ENCODE data around the gene CD226. TPM values are rescaled to one million over a fixed set of nuclear protein-coding genes. Genes with fewer than 3 reads are reported as not detected.
"Not testable (repeated sequence)": the region's sequence is repeated elsewhere in the genome, so short reads cannot be mapped to it uniquely, and the experiment has no call there.

The CD226 gene
- total and polyA plus RNA-seq, 4 donors = 1.2 to 2.2 (median 1.6) TPM

DNA sequence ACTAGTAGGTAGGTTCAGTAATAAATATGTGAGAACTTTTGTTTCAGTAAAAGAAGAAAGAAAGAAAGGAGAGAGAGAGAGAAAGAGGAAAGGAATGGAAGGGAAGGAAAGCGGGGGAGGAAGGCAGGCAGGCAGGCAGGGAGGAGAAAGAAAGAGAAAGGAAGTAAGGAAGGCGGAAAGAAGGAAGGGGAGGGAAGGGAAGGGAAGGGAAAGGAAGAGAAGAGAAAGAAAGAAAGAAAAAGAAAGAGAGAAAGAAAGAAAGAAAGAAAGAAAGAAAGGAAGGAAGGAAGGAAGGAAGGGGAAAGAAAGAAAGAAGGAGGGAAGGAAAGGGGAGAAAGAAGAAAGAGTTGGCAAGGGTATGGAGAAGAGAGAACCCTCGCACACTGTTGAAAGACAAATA lies 67.6 kb downstream of the CD226 start:
- no peak for DNase-seq (ENCODE audit: low read depth in 4 of 6, low spot score in 6 of 6)
- Histone ChIP-seq H3K4me3 (ENCODE audit: low read depth, low read length) (no peak overlapping the region), H3K27me3 (ENCODE audit: control insufficient read depth, insufficient read depth, low read length) (no peaks in the 10 kb centered on the region), H3K27ac (ENCODE audit: low read depth, low read length) (no peak overlapping the region), H3K4me1 (ENCODE audit: control insufficient read depth, insufficient read depth, low read length) (no peaks in the 10 kb centered on the region), H3K36me3 (ENCODE audit: control insufficient read depth, insufficient read depth, low read length) (no peaks in the 10 kb centered on the region), H3K9me3 (ENCODE audit: control insufficient read depth, insufficient read depth, low read length) (no peaks in the 10 kb centered on the region)
- WGBS (ENCODE audit: insufficient coverage) = 94% methylated on average over 2 of the region's 3 CpGs

DNA sequence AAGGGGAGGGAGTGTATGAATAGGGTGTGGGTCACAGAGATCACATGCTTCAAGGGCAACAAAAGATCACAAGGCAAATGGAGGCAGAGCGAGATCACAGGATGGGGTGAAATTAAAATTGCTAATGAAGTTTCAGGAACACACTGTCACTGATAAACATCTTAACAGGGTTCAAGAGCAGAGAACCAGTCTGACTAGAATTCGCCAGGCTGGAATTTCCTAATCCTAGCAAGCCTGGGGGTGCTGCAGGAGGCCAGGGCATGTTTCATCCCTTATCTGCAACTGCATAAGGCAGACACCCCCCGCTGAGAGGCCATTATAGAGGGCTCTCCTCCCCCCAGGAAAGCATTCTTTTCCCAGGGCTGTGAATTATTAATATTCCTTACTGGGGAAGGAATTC lies 68.6 kb downstream of the CD226 start:
- not testable (repeated sequence) for H3K9me3 ChIP-seq (ENCODE audit: control insufficient read depth, insufficient read depth, low read length); H3K4me1 ChIP-seq (ENCODE audit: control insufficient read depth, insufficient read depth, low read length); DNase-seq (ENCODE audit: low read depth in 4 of 6, low spot score in 6 of 6); H3K36me3 ChIP-seq (ENCODE audit: control insufficient read depth, insufficient read depth, low read length); H3K4me3 ChIP-seq (ENCODE audit: low read depth, low read length); H3K27me3 ChIP-seq (ENCODE audit: control insufficient read depth, insufficient read depth, low read length); H3K27ac ChIP-seq (ENCODE audit: low read depth, low read length)
- 86% methylated on average over 1 of the region's 3 CpGs for WGBS (ENCODE audit: insufficient coverage)

DNA sequence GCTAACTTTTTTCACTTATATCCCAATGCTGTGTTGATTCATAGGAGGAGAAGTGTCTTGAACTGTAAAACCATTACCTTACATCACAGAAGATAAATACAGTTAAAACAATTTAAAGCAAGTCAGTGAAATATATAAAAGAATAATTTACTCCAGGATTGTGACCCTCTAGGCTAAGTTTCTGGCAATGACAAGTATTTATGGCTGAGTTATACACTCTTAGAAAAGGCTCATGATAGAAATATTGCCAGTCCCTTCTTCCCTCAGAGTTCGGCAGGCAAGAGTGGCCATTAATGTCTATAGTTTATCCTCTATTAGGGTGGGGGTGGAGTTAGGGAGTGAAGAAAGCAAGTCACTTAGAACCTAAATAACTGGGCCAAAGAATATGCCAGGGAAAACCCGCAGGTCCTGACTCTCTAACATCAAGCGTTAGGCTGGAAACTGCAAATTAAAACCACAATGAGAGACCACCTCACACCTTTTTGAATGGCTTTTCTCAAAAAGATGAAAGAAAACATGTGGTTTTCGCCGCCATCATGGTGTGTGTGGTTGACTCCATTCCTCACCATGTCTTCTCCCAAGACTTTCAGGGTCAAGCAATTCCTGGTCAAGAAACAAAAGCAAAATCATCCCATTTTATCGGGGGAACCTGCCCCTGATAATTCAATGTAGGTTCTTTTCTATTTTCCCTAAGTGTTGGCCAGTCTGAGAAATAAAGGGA lies 69.3 kb downstream of the CD226 start:
- Histone ChIP-seq H3K9me3 (ENCODE audit: control insufficient read depth, insufficient read depth, low read length) (no peaks in the 10 kb centered on the region), H3K27me3 (ENCODE audit: control insufficient read depth, insufficient read depth, low read length) (no peaks in the 10 kb centered on the region)
- WGBS (ENCODE audit: insufficient coverage) = 87% methylated on average over 3 of the region's 6 CpGs

DNA sequence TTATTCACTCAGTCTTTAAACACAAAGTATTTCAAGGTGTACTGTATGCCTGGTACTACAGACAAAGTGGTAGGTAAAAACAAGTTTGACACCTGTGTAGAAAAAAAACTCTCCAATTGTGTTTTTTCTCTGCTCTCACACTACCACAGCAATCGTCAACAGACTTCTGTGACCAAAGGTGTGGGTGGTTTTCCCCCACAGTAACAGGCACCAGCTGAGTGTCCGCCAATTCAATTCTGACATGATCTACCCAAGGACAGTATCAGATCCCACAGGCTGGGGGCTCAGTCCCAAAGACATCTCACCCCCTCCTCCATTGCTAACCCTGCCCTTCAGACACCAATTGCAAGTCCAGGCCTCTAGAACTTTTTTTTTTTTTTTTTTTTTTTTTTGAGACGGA lies 71.2 kb downstream of the CD226 start:
- no peak for DNase-seq (ENCODE audit: low read depth in 4 of 6, low spot score in 6 of 6)
- 100% methylated on average over 1 of the region's 3 CpGs for WGBS (ENCODE audit: insufficient coverage)

More for the DNA sequence above, 69.3 kb downstream of the CD226 start:
- Histone ChIP-seq H3K4me1 (ENCODE audit: control insufficient read depth, insufficient read depth, low read length) (no peaks in the 10 kb centered on the region), H3K4me3 (ENCODE audit: low read depth, low read length) (no peak overlapping the region), H3K36me3 (ENCODE audit: control insufficient read depth, insufficient read depth, low read length) (no peaks in the 10 kb centered on the region), H3K27ac (ENCODE audit: low read depth, low read length) (no peak overlapping the region)
- peak in 1 of 6 donors; percentile 19 for DNase-seq (ENCODE audit: low read depth in 4 of 6, low spot score in 6 of 6)

DNA sequence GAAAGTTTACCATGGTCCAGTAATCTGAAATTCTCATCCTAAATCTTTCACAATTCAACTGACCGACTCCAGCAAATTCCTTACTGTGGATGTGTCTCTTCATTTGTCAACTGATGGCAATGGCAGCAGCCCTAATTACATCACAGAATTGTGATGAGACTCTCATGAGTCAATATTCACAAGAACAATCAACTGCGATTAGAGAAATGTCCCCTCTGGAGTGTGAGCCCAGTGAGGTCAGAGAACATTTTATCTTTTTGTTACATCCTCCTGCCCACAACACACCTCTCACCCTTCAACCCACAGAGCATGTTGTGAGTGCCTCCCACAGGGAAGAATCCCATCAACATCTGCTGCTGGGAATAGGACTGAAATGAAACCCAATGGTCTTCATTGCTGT lies 73.6 kb downstream of the CD226 start:
- Histone ChIP-seq H3K27ac (ENCODE audit: low read depth, low read length) (no peak overlapping the region), H3K4me1 (ENCODE audit: control insufficient read depth, insufficient read depth, low read length) (no peaks in the 10 kb centered on the region), H3K4me3 (ENCODE audit: low read depth, low read length) (no peak overlapping the region), H3K36me3 (ENCODE audit: control insufficient read depth, insufficient read depth, low read length) (no peaks in the 10 kb centered on the region), H3K27me3 (ENCODE audit: control insufficient read depth, insufficient read depth, low read length) (no peaks in the 10 kb centered on the region), H3K9me3 (ENCODE audit: control insufficient read depth, insufficient read depth, low read length) (no peaks in the 10 kb centered on the region)
- DNase-seq (ENCODE audit: low read depth in 4 of 6, low spot score in 6 of 6) = no peak
- WGBS (ENCODE audit: insufficient coverage) = 100% methylated on average over 1 of the region's 2 CpGs

More for the DNA sequence above, 71.2 kb downstream of the CD226 start:
- H3K4me1 ChIP-seq (ENCODE audit: control insufficient read depth, insufficient read depth, low read length) = no peaks in the 10 kb centered on the region
- H3K4me3 ChIP-seq (ENCODE audit: low read depth, low read length) = no peak overlapping the region
- H3K36me3 ChIP-seq (ENCODE audit: control insufficient read depth, insufficient read depth, low read length) = no peaks in the 10 kb centered on the region
- H3K27ac ChIP-seq (ENCODE audit: low read depth, low read length) = no peak overlapping the region
- no peaks in the 10 kb centered on the region for H3K27me3 ChIP-seq (ENCODE audit: control insufficient read depth, insufficient read depth, low read length)
- no peaks in the 10 kb centered on the region for H3K9me3 ChIP-seq (ENCODE audit: control insufficient read depth, insufficient read depth, low read length)

DNA sequence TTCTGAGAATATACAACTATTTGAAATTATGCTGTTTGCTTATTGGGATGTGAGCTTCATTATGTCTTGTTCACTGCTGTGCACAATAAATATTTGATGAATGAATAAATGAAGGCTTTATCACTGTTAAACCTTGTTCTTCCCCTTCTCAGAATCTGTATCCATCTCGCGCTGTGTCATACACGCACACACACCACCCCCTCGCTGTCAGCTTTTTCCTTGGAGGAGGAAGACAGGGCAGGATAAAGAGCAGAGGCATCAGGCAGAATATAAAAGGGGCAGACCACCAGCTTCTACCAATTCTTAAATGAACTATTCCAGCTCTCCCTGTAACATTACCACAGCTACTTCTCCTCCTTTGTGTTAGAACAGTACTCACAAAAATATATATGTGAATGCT lies 75.0 kb downstream of the CD226 start:
- WGBS (ENCODE audit: insufficient coverage) = no CpG with 5 or more reads among the region's 4 CpGs
- DNase-seq (ENCODE audit: low read depth in 4 of 6, low spot score in 6 of 6) = peak in 1 of 6 donors; percentile 48
- Histone ChIP-seq H3K36me3 (ENCODE audit: control insufficient read depth, insufficient read depth, low read length) (no peaks in the 10 kb centered on the region), H3K27me3 (ENCODE audit: control insufficient read depth, insufficient read depth, low read length) (no peaks in the 10 kb centered on the region), H3K4me3 (ENCODE audit: low read depth, low read length) (no peak overlapping the region), H3K4me1 (ENCODE audit: control insufficient read depth, insufficient read depth, low read length) (no peaks in the 10 kb centered on the region), H3K9me3 (ENCODE audit: control insufficient read depth, insufficient read depth, low read length) (no peaks in the 10 kb centered on the region), H3K27ac (ENCODE audit: low read depth, low read length) (no peak overlapping the region)

DNA sequence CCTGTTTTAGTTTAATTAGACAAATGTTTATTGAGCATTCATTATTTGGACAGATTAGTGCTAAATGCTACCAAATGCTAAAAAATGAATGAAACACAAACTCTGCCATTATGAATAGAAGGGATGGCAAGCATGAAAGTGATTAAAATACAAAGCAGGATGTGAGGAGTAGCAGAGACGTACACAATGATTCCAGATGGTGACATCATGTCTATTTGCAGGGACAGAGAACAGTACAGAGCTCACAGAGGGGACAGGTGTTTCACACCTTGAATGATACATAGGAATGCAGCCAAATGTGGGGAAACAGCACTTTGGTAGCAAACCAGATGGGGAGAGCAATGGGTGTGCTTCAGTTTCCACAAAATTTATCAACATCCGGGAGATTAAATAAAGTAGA lies 76.3 kb downstream of the CD226 start:
- Histone ChIP-seq H3K27ac (ENCODE audit: low read depth, low read length) (no peak overlapping the region), H3K4me1 (ENCODE audit: control insufficient read depth, insufficient read depth, low read length) (no peaks in the 10 kb centered on the region), H3K27me3 (ENCODE audit: control insufficient read depth, insufficient read depth, low read length) (no peaks in the 10 kb centered on the region), H3K9me3 (ENCODE audit: control insufficient read depth, insufficient read depth, low read length) (no peaks in the 10 kb centered on the region), H3K4me3 (ENCODE audit: low read depth, low read length) (no peak overlapping the region), H3K36me3 (ENCODE audit: control insufficient read depth, insufficient read depth, low read length) (no peaks in the 10 kb centered on the region)
- 50% methylated on average over 1 of the region's 2 CpGs for WGBS (ENCODE audit: insufficient coverage)
- DNase-seq (ENCODE audit: low read depth in 4 of 6, low spot score in 6 of 6) = peak in 1 of 6 donors; percentile 25

DNA sequence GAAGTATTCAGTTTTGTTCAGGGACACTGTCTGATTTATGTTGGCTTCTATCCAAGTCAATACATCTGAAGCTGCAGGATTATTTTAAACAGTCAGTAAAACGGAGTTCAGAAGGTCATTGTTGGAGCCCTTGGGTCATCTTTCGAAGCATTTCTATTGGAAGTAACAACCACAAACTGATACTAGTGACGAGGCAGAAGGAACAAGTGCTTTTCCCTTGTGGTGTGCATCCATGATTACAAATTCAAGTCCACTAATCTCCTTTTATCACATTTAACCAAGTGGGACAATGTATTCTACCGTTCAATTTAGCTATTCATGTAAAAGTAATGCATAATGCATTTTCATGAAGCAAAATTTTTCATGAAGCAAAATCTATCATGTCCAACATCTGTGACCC lies 76.9 kb downstream of the CD226 start:
- no peaks in the 10 kb centered on the region for H3K36me3 ChIP-seq (ENCODE audit: control insufficient read depth, insufficient read depth, low read length)
- 58% methylated on average over 4 of the region's 4 CpGs for WGBS (ENCODE audit: insufficient coverage)
- no peaks in the 10 kb centered on the region for H3K9me3 ChIP-seq (ENCODE audit: control insufficient read depth, insufficient read depth, low read length)
- H3K27ac ChIP-seq (ENCODE audit: low read depth, low read length) = no peak overlapping the region
- no peak overlapping the region for H3K4me3 ChIP-seq (ENCODE audit: low read depth, low read length)
- no peaks in the 10 kb centered on the region for H3K27me3 ChIP-seq (ENCODE audit: control insufficient read depth, insufficient read depth, low read length)
- no peaks in the 10 kb centered on the region for H3K4me1 ChIP-seq (ENCODE audit: control insufficient read depth, insufficient read depth, low read length)
- peak in 1 of 6 donors; percentile 26 for DNase-seq (ENCODE audit: low read depth in 4 of 6, low spot score in 6 of 6)

DNA sequence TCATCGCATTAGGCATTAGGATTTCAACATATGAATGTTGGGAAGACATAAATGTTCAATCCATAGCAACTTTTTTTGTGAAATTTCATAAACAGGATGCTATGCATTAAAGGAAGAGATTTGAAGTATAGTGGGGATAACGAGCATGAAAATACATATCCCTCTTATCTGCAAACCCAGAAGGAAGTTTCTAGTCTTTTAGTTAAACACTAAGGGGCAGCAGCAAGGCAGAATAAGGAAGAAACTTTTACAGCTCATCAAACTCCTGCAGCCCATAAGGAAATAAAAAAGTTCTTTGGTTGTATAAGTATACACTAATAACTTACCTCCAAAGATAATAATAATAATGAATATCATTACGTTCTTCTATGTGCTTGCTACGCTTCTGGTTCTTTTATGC lies 81.5 kb downstream of the CD226 start:
- H3K4me1 ChIP-seq (ENCODE audit: control insufficient read depth, insufficient read depth, low read length) = no peaks in the 10 kb centered on the region
- 100% methylated on average over 1 of the region's 4 CpGs for WGBS (ENCODE audit: insufficient coverage)
- H3K36me3 ChIP-seq (ENCODE audit: control insufficient read depth, insufficient read depth, low read length) = no peaks in the 10 kb centered on the region
- no peaks in the 10 kb centered on the region for H3K9me3 ChIP-seq (ENCODE audit: control insufficient read depth, insufficient read depth, low read length)
- H3K27ac ChIP-seq (ENCODE audit: low read depth, low read length) = no peak overlapping the region
- H3K27me3 ChIP-seq (ENCODE audit: control insufficient read depth, insufficient read depth, low read length) = no peaks in the 10 kb centered on the region
- no peak overlapping the region for H3K4me3 ChIP-seq (ENCODE audit: low read depth, low read length)
- DNase-seq (ENCODE audit: low read depth in 4 of 6, low spot score in 6 of 6) = no peak

DNA sequence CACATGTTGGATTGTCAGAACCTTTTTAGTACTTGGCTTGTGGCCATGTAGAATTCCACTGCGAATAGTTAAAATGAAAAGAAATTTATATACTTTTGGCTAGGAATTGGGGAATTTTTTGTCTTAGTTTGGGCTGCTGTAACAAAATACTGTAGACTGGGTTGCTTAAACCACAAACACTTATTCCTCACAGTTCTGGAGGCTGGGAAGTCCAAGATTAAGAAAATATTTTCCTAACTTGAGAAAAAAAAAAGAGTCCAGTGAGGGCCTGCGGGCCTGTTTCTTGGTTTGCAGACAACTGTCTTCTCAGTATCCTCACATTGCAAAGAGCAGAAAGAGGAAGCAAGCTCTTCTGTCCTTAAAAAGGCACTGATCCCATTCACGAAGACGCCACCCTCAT lies 81.9 kb downstream of the CD226 start:
- H3K4me1 ChIP-seq (ENCODE audit: control insufficient read depth, insufficient read depth, low read length) = no peaks in the 10 kb centered on the region
- no peaks in the 10 kb centered on the region for H3K27me3 ChIP-seq (ENCODE audit: control insufficient read depth, insufficient read depth, low read length)
- H3K27ac ChIP-seq (ENCODE audit: low read depth, low read length) = no peak overlapping the region
- H3K36me3 ChIP-seq (ENCODE audit: control insufficient read depth, insufficient read depth, low read length) = no peaks in the 10 kb centered on the region
- no peak for DNase-seq (ENCODE audit: low read depth in 4 of 6, low spot score in 6 of 6)
- H3K9me3 ChIP-seq (ENCODE audit: control insufficient read depth, insufficient read depth, low read length) = no peaks in the 10 kb centered on the region
- no CpG with 5 or more reads among the region's 4 CpGs for WGBS (ENCODE audit: insufficient coverage)
- H3K4me3 ChIP-seq (ENCODE audit: low read depth, low read length) = no peak overlapping the region

Measured in spinal cord (tissue), 10 donors.